ENCODE measurements around the gene STAB1. TPM values are rescaled to one million over a fixed set of nuclear protein-coding genes. Genes with fewer than 3 reads are reported as not detected.

The STAB1 gene
- total and polyA plus RNA-seq, 2 of the 13 experiments (the other 11 are each of a cell fraction or from before 2014, with no cell fraction given) = 0.09 to 0.34 TPM

GRCh38 chr3:52451237-52452083, 43.7 kb upstream of the STAB1 start (continued):
- TF ChIP-seq NCOR1 (IDR thresholded peaks at IDR 0.05; ENCODE audit: borderline replicate concordance, low read length) = no peak
- TF ChIP-seq ZNF530 (CRISPR knock-in tag; IDR thresholded peaks at IDR 0.05; ENCODE audit: low read depth) = no peak
- no peak for TF ChIP-seq THAP11 (CRISPR knock-in tag; IDR thresholded peaks at IDR 0.05)
- TF ChIP-seq, protein P1, sequence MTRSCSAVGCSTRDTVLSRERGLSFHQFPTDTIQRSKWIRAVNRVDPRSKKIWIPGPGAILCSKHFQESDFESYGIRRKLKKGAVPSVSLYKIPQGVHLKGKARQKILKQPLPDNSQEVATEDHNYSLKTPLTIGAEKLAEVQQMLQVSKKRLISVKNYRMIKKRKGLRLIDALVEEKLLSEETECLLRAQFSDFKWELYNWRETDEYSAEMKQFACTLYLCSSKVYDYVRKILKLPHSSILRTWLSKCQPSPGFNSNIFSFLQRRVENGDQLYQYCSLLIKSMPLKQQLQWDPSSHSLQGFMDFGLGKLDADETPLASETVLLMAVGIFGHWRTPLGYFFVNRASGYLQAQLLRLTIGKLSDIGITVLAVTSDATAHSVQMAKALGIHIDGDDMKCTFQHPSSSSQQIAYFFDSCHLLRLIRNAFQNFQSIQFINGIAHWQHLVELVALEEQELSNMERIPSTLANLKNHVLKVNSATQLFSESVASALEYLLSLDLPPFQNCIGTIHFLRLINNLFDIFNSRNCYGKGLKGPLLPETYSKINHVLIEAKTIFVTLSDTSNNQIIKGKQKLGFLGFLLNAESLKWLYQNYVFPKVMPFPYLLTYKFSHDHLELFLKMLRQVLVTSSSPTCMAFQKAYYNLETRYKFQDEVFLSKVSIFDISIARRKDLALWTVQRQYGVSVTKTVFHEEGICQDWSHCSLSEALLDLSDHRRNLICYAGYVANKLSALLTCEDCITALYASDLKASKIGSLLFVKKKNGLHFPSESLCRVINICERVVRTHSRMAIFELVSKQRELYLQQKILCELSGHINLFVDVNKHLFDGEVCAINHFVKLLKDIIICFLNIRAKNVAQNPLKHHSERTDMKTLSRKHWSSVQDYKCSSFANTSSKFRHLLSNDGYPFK (CRISPR knock-in tag; IDR thresholded peaks at IDR 0.05; ENCODE audit: borderline replicate concordance) = peak; percentile 20; the same call in 1 of the 2 replicates
- TF ChIP-seq, protein P2, sequence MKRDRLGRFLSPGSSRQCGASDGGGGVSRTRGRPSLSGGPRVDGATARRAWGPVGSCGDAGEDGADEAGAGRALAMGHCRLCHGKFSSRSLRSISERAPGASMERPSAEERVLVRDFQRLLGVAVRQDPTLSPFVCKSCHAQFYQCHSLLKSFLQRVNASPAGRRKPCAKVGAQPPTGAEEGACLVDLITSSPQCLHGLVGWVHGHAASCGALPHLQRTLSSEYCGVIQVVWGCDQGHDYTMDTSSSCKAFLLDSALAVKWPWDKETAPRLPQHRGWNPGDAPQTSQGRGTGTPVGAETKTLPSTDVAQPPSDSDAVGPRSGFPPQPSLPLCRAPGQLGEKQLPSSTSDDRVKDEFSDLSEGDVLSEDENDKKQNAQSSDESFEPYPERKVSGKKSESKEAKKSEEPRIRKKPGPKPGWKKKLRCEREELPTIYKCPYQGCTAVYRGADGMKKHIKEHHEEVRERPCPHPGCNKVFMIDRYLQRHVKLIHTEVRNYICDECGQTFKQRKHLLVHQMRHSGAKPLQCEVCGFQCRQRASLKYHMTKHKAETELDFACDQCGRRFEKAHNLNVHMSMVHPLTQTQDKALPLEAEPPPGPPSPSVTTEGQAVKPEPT (CRISPR knock-in tag; IDR thresholded peaks at IDR 0.05; ENCODE audit: low read depth) = no peak
- no peak for TF ChIP-seq ATRX (CRISPR knock-in tag; IDR thresholded peaks at IDR 0.05; ENCODE audit: borderline replicate concordance)
- 0 out of 2 replicates have a peak, but pooled peaks have one; percentile 35 for TF ChIP-seq KDM1A (CRISPR knock-in tag; IDR thresholded peaks at IDR 0.05)
- TF ChIP-seq RBM39 (IDR thresholded peaks at IDR 0.05; ENCODE audit: low read depth, low read length, poor library complexity, severe bottlenecking) = no peak
- peak; percentile 56; the same call in 1 of the 2 replicates for TF ChIP-seq SIX1 (CRISPR knock-in tag; IDR thresholded peaks at IDR 0.05; ENCODE audit: borderline replicate concordance)
- TF ChIP-seq, protein P3, sequence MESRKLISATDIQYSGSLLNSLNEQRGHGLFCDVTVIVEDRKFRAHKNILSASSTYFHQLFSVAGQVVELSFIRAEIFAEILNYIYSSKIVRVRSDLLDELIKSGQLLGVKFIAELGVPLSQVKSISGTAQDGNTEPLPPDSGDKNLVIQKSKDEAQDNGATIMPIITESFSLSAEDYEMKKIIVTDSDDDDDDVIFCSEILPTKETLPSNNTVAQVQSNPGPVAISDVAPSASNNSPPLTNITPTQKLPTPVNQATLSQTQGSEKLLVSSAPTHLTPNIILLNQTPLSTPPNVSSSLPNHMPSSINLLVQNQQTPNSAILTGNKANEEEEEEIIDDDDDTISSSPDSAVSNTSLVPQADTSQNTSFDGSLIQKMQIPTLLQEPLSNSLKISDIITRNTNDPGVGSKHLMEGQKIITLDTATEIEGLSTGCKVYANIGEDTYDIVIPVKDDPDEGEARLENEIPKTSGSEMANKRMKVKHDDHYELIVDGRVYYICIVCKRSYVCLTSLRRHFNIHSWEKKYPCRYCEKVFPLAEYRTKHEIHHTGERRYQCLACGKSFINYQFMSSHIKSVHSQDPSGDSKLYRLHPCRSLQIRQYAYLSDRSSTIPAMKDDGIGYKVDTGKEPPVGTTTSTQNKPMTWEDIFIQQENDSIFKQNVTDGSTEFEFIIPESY (CRISPR knock-in tag; IDR thresholded peaks at IDR 0.05) = peak; percentile 13; the same call in 1 of the 2 replicates
- TF ChIP-seq ATF7-NPFF (CRISPR knock-in tag; IDR thresholded peaks at IDR 0.05; ENCODE audit: low read depth) = no peak
- TF ChIP-seq, protein P4, sequence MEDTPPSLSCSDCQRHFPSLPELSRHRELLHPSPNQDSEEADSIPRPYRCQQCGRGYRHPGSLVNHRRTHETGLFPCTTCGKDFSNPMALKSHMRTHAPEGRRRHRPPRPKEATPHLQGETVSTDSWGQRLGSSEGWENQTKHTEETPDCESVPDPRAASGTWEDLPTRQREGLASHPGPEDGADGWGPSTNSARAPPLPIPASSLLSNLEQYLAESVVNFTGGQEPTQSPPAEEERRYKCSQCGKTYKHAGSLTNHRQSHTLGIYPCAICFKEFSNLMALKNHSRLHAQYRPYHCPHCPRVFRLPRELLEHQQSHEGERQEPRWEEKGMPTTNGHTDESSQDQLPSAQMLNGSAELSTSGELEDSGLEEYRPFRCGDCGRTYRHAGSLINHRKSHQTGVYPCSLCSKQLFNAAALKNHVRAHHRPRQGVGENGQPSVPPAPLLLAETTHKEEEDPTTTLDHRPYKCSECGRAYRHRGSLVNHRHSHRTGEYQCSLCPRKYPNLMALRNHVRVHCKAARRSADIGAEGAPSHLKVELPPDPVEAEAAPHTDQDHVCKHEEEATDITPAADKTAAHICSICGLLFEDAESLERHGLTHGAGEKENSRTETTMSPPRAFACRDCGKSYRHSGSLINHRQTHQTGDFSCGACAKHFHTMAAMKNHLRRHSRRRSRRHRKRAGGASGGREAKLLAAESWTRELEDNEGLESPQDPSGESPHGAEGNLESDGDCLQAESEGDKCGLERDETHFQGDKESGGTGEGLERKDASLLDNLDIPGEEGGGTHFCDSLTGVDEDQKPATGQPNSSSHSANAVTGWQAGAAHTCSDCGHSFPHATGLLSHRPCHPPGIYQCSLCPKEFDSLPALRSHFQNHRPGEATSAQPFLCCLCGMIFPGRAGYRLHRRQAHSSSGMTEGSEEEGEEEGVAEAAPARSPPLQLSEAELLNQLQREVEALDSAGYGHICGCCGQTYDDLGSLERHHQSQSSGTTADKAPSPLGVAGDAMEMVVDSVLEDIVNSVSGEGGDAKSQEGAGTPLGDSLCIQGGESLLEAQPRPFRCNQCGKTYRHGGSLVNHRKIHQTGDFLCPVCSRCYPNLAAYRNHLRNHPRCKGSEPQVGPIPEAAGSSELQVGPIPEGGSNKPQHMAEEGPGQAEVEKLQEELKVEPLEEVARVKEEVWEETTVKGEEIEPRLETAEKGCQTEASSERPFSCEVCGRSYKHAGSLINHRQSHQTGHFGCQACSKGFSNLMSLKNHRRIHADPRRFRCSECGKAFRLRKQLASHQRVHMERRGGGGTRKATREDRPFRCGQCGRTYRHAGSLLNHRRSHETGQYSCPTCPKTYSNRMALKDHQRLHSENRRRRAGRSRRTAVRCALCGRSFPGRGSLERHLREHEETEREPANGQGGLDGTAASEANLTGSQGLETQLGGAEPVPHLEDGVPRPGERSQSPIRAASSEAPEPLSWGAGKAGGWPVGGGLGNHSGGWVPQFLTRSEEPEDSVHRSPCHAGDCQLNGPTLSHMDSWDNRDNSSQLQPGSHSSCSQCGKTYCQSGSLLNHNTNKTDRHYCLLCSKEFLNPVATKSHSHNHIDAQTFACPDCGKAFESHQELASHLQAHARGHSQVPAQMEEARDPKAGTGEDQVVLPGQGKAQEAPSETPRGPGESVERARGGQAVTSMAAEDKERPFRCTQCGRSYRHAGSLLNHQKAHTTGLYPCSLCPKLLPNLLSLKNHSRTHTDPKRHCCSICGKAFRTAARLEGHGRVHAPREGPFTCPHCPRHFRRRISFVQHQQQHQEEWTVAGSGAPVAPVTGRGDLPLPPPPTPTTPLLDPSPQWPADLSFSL (CRISPR knock-in tag; IDR thresholded peaks at IDR 0.05) = no peak
- peak; percentile 34; the same call in 1 of the 2 replicates for TF ChIP-seq RXRA (CRISPR knock-in tag; IDR thresholded peaks at IDR 0.05)

Data from HepG2 (cell line).